ENCODE data around the gene ST6GALNAC6. TPM values are rescaled to one million over a fixed set of nuclear protein-coding genes. Genes with fewer than 3 reads are reported as not detected.

Gene ST6GALNAC6
- total and polyA plus RNA-seq, 2 of the 8 experiments (the other 6 are each of a cell fraction or from before 2014, with no cell fraction given) = 43.7 to 64.4 TPM

DNA sequence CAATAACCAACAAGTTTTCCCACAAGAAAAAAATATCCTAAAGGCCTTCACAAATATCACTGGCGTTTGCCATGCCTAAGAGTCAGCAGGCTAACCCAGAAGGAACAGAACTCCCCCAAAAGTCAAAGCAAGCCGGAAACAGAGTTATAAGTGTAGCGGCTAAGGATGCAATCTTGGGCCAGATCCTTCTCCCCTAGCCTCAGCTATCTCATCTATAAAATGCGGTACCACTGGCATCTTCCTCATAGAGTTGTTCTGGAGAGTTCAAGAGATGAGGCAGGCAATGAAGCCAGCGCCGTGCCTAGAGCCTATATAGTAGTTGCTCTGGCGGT is 37.6 kb upstream of the ST6GALNAC6 start:
- H4K91ac ChIP-seq (replicated peaks; ENCODE audit: insufficient read length, low read length) = no peak overlapping the region
- peak overlapping the region; percentile 63; the same call in 1 of the 2 replicates for H4K8ac ChIP-seq (ENCODE audit: extremely low read depth, insufficient read depth, low read length)
- H3K23ac ChIP-seq (ENCODE audit: insufficient read length) = no peak overlapping the region
- no peak for TF ChIP-seq TBP (IDR thresholded peaks at IDR 0.05; ENCODE audit: low read depth, low read length)
- no peak for TF ChIP-seq CBX8 (IDR thresholded peaks at IDR 0.05; ENCODE audit: borderline replicate concordance, low read depth, low read length)
- no peak for TF ChIP-seq TEAD4 (IDR thresholded peaks at IDR 0.05; ENCODE audit: low read depth, low read length)
- no peak for TF ChIP-seq ZNF274 (IDR thresholded peaks at IDR 0.05; ENCODE audit: borderline replicate concordance, extremely low read depth, low read length)
- TF ChIP-seq CBX5 (IDR thresholded peaks at IDR 0.05; ENCODE audit: low read depth, low read length) = no peak
- no peak for TF ChIP-seq SP4 (IDR thresholded peaks at IDR 0.05; ENCODE audit: low read length)
- peak overlapping the region; percentile 48; the same call in 1 of the 2 replicates for H2AK5ac ChIP-seq (ENCODE audit: low read depth, low read length)
- no peak overlapping the region for H2AFZ ChIP-seq (ENCODE audit: low read length)
- FAIRE-seq = no peak
- no peaks in the 10 kb centered on the region for H3K27me3 ChIP-seq (replicated peaks in 1 of 4; ENCODE audit: control insufficient read depth in 3 of 4, extremely low read depth in 1 of 4, insufficient read depth in 3 of 4, low read length in 3 of 4)
- peak overlapping the region in 3 of 4 experiments; percentile 57 to 80 (median 70); a peak in 6 of 7 replicates for H3K9ac ChIP-seq (replicated peaks in 1 of 4; ENCODE audit: extremely low read depth in 1 of 4, low read depth in 3 of 4, low read length in 3 of 4)
- H2BK12ac ChIP-seq (ENCODE audit: low read depth, low read length) = no peak overlapping the region
- peaks cover 1 to 22% of the 10 kb centered on the region in 2 experiments for H4K20me1 ChIP-seq (replicated peaks in 1 of 2; ENCODE audit: control insufficient read depth in 1 of 2, insufficient read depth in 2 of 2, low read length in 2 of 2)
- peak overlapping the region; percentile 90 for H3K4ac ChIP-seq (replicated peaks; ENCODE audit: insufficient read length, low read depth, low read length)
- no peak overlapping the region for H2BK20ac ChIP-seq (ENCODE audit: low read length)
- DNase-seq (ENCODE audit: low read depth in 1 of 2, low spot score in 2 of 2) = no peak
- H3K79me2 ChIP-seq (ENCODE audit: control insufficient read depth in 1 of 2, insufficient read depth in 2 of 2, low read length in 2 of 2) = peaks cover 0 to 15% of the 10 kb centered on the region in 2 experiments; a peak in 1 of 4 replicates
- no peaks in the 10 kb centered on the region for H3K9me3 ChIP-seq (ENCODE audit: insufficient read depth in 2 of 2, low read depth in 1 of 2, low read length in 1 of 2)
- H3K36me3 ChIP-seq (ENCODE audit: control insufficient read depth in 2 of 4, insufficient read depth in 4 of 4, low read length in 3 of 4) = peaks cover 0 to 5% (median under 1%) of the 10 kb centered on the region in 4 experiments; a peak in 6 of 8 replicates
- no peak overlapping the region for H4K5ac ChIP-seq (ENCODE audit: insufficient read length, low read depth, low read length)
- peaks cover 13% of the 10 kb centered on the region; the same call in 1 of the 2 replicates for H3K23me2 ChIP-seq (ENCODE audit: low read depth, low read length)
- peak overlapping the region; percentile 76 to 98 (median 88) for H3K4me3 ChIP-seq (ENCODE audit: extremely low read depth in 1 of 4, insufficient read depth in 2 of 4, low read depth in 3 of 4, low read length in 4 of 4)
- ChIA-PET POLR2A (ENCODE audit: partially characterized antibody) (interaction anchor here (0.8 to 1.4 kb wide), 9 partner anchors 8 to 161 kb away, joined by 3 to 4 read pairs (median 4); no protein-coding TSS in a partner anchor), CTCF (ENCODE audit: partially characterized antibody) (interaction anchor here (1.3 to 35.5 kb wide), 2 partner anchors 16 to 94 kb away, joined by 3 to 825 read pairs; no protein-coding TSS in a partner anchor)
- H2BK15ac ChIP-seq (ENCODE audit: low read length) = peak overlapping the region; percentile 61; the same call in 1 of the 2 replicates
- 24% methylated on average over 7 of the region's 7 CpGs; no CpG with 5 or more reads in 1 of the 2 experiments for WGBS, 2 experiments (ENCODE audit: extremely low coverage in 1 of 2, insufficient coverage in 1 of 2, insufficient read length in 1 of 2, insufficient replicate concordance in 2 of 2, low coverage in 1 of 2, low lambda C conversion rate in 2 of 2, missing lambda C conversion rate in 1 of 2)
- H3K18ac ChIP-seq (ENCODE audit: extremely low read depth, low read length) = no peak overlapping the region
- H3K14ac ChIP-seq (ENCODE audit: insufficient read length) = no peak overlapping the region
- H2BK5ac ChIP-seq (ENCODE audit: low read depth, low read length) = peak overlapping the region; percentile 81; the same call in 1 of the 2 replicates
- H2BK120ac ChIP-seq (replicated peaks; ENCODE audit: low read depth, low read length) = no peak overlapping the region
- peak overlapping the region; percentile 11 for H3K56ac ChIP-seq (replicated peaks; ENCODE audit: insufficient read length, low read depth, low read length)
- no peak overlapping the region for H3K27ac ChIP-seq (ENCODE audit: low read depth, low read length)
- H3K4me2 ChIP-seq (ENCODE audit: insufficient read depth in 1 of 2, low read depth in 2 of 2, low read length in 2 of 2) = peak overlapping the region; percentile 84 to 95
- peaks cover 0 to 13% (median 10%) of the 10 kb centered on the region in 4 experiments; a peak in 6 of 7 replicates for H3K4me1 ChIP-seq (replicated peaks in 1 of 4; ENCODE audit: control insufficient read depth in 3 of 4, insufficient read depth in 4 of 4, low read length in 3 of 4)
- peaks cover 10% of the 10 kb centered on the region for H3K79me1 ChIP-seq (ENCODE audit: low read depth, low read length)
